HepG2 (cell line): ENCODE measurements around the gene FAM161A. TPM values are rescaled to one million over a fixed set of nuclear protein-coding genes. Genes with fewer than 3 reads are reported as not detected.

Experiments used
- ATM ChIP-seq: fragments of 450-650 bp; IDR thresholded peaks from 2 replicates; pipeline ENCODE4 v1.7.1; 2017; ENCODE audit warnings: mild to moderate bottlenecking, borderline replicate concordance
- CBX5 ChIP-seq: sonication (generic); formaldehyde crosslinking; IDR thresholded peaks from 2 replicates; pipeline ENCODE4 v1.4.0; 2020; ENCODE audit warnings: missing genetic modification reagents, borderline replicate concordance
- CENPBD1 ChIP-seq: sonication (generic); formaldehyde crosslinking; IDR thresholded peaks from 2 replicates; pipeline ENCODE4 v1.8.0; 2022; ENCODE audit warnings: missing genetic modification reagents, low read depth, mild to moderate bottlenecking, borderline replicate concordance
- ELF3 ChIP-seq: IDR thresholded peaks from 2 replicates; pipeline ENCODE4 v1.6.1; 2016; ENCODE audit warnings: missing genetic modification reagents, missing compliant biosample characterization
- GMEB1 ChIP-seq: sonication (generic); formaldehyde crosslinking; IDR thresholded peaks from 2 replicates; pipeline ENCODE4 v1.5.1; 2020; ENCODE audit warnings: missing genetic modification reagents, mild to moderate bottlenecking, borderline replicate concordance
- HNF4G ChIP-seq, 2 experiments: sonication (generic) in 1 of 2; formaldehyde crosslinking in 1 of 2; IDR thresholded peaks; 2 replicates each; pipeline versions ENCODE4 v1.4.0 to v1.6.1; 2011 to 2020; ENCODE audit warnings: borderline replicate concordance in 2 of 2, low read depth in 2 of 2, mild to moderate bottlenecking in 2 of 2, low read length in 1 of 2, missing genetic modification reagents in 1 of 2, moderate library complexity in 1 of 2
- ISL2 ChIP-seq: sonication (generic); formaldehyde crosslinking; IDR thresholded peaks from 2 replicates; pipeline ENCODE4 v1.5.0; 2020; ENCODE audit warnings: missing genetic modification reagents
- ISX ChIP-seq: sonication (generic); formaldehyde crosslinking; conservative IDR thresholded peaks from 2 replicates; pipeline ENCODE4 v1.5.0; 2020; ENCODE audit warnings: missing genetic modification reagents
- KLF6 ChIP-seq: IDR thresholded peaks from 2 replicates; pipeline ENCODE4 v1.8.0; 2016; ENCODE audit warnings: missing biosample characterization, missing genetic modification reagents
- MED8 ChIP-seq: sonication (generic); formaldehyde crosslinking; IDR thresholded peaks from 2 replicates; pipeline ENCODE4 v1.8.1; 2023; ENCODE audit warnings: mild to moderate bottlenecking, missing genetic modification reagents; ENCODE audit not compliant: insufficient replicate concordance
- NR3C1 ChIP-seq: sonication (generic); formaldehyde crosslinking; IDR thresholded peaks from 2 replicates; pipeline ENCODE4 v1.4.0; 2020; ENCODE audit warnings: missing genetic modification reagents
- RXRA ChIP-seq: sonication (generic); formaldehyde crosslinking; IDR thresholded peaks from 2 replicates; pipeline ENCODE4 v1.5.1; 2020; ENCODE audit warnings: missing genetic modification reagents
- SMARCC2 ChIP-seq: fragments of 450-650 bp; IDR thresholded peaks from 2 replicates; pipeline ENCODE4 v1.6.1; 2017; ENCODE audit warnings: antibody characterized with exemption, mild to moderate bottlenecking
- STAG1 ChIP-seq: sonication (generic); formaldehyde crosslinking; IDR thresholded peaks from 2 replicates; pipeline ENCODE4 v1.4.0; 2020; ENCODE audit warnings: missing genetic modification reagents
- ZBTB7A ChIP-seq: sonication (generic); formaldehyde crosslinking; IDR thresholded peaks from 2 replicates; pipeline ENCODE4 v1.8.0; 2022; ENCODE audit warnings: mild to moderate bottlenecking, missing genetic modification reagents
- ZFYVE20 ChIP-seq: sonication (generic); formaldehyde crosslinking; IDR thresholded peaks from 2 replicates; pipeline ENCODE4 v1.8.0; 2023; ENCODE audit warnings: low read depth, mild to moderate bottlenecking, moderate library complexity, missing genetic modification reagents, borderline replicate concordance
- ZMYM3 ChIP-seq: sonication (generic); formaldehyde crosslinking; IDR thresholded peaks from 2 replicates; pipeline ENCODE4 v1.5.1; 2020; ENCODE audit warnings: mild to moderate bottlenecking, missing genetic modification reagents
- ZNF232 ChIP-seq: sonication (generic); formaldehyde crosslinking; IDR thresholded peaks from 2 replicates; pipeline ENCODE4 v1.4.0; 2020; ENCODE audit warnings: missing genetic modification reagents, borderline replicate concordance
- ZNF446 ChIP-seq: sonication (generic); formaldehyde crosslinking; IDR thresholded peaks from 2 replicates; pipeline ENCODE4 v1.5.0; 2020; ENCODE audit warnings: mild to moderate bottlenecking, missing genetic modification reagents
- ZNF619 ChIP-seq: sonication (generic); formaldehyde crosslinking; IDR thresholded peaks from 2 replicates; pipeline ENCODE4 v1.4.0; 2020; ENCODE audit warnings: mild to moderate bottlenecking, missing genetic modification reagents
- ZNF777 ChIP-seq: sonication (generic); formaldehyde crosslinking; IDR thresholded peaks from 2 replicates; pipeline ENCODE4 v1.4.0; 2020; ENCODE audit warnings: missing genetic modification reagents
- ZNF780A ChIP-seq: sonication (generic); formaldehyde crosslinking; IDR thresholded peaks from 2 replicates; pipeline ENCODE4 v1.8.0; 2022; ENCODE audit warnings: mild to moderate bottlenecking, missing genetic modification reagents, moderate library complexity
- ZNF841 ChIP-seq: sonication (generic); formaldehyde crosslinking; IDR thresholded peaks from 2 replicates; pipeline ENCODE4 v1.8.1; 2023; ENCODE audit warnings: missing genetic modification reagents, borderline replicate concordance
- polyA plus RNA-seq, 8 experiments: library from polyadenylated mRNA; depleted of rRNA in 3 of 8; stranded (reverse) in 7 of 8; unstranded in 1 of 8; fragments of >200 nt; fragmentation: Illumina TruSeq in 4 of 8; extraction: Trizol in 4 of 8; gene quantifications; 2 replicates each; pipeline versions ENCODE4 v1.2.1 to v1.2.3, GENCODE V29; 2011 to 2016; ENCODE audit warnings: low read depth in 4 of 8, missing spikeins in 1 of 8, mixed read lengths in 1 of 8; ENCODE audit not compliant: insufficient read depth in 1 of 8
- total RNA-seq, 5 experiments: library from RNA; depleted of rRNA; stranded (reverse); fragments of >200 nt; fragmentation: Illumina TruSeq; extraction: Trizol; gene quantifications; 2 replicates each; pipeline ENCODE4 v1.2.3, GENCODE V29; 2016; ENCODE audit warnings: low read depth in 1 of 5
- TF ChIP-seq, protein P1 (sequence below): sonication (generic); formaldehyde crosslinking; conservative IDR thresholded peaks from 2 replicates; pipeline ENCODE4 v1.5.0; 2020; ENCODE audit warnings: missing genetic modification reagents
- TF ChIP-seq, protein P2 (sequence below): sonication (generic); formaldehyde crosslinking; IDR thresholded peaks from 2 replicates; pipeline ENCODE4 v1.4.0; 2020; ENCODE audit warnings: mild to moderate bottlenecking, missing genetic modification reagents
- TF ChIP-seq, protein P3 (sequence below): sonication (generic); formaldehyde crosslinking; IDR thresholded peaks from 2 replicates; pipeline ENCODE4 v1.4.0; 2020; ENCODE audit warnings: mild to moderate bottlenecking, low read depth, missing genetic modification reagents

The FAM161A gene
- total and polyA plus RNA-seq, 2 of the 13 experiments (the other 11 are each of a cell fraction or from before 2014, with no cell fraction given) = 2.7 to 3.4 TPM

- TF ChIP-seq, protein P1, sequence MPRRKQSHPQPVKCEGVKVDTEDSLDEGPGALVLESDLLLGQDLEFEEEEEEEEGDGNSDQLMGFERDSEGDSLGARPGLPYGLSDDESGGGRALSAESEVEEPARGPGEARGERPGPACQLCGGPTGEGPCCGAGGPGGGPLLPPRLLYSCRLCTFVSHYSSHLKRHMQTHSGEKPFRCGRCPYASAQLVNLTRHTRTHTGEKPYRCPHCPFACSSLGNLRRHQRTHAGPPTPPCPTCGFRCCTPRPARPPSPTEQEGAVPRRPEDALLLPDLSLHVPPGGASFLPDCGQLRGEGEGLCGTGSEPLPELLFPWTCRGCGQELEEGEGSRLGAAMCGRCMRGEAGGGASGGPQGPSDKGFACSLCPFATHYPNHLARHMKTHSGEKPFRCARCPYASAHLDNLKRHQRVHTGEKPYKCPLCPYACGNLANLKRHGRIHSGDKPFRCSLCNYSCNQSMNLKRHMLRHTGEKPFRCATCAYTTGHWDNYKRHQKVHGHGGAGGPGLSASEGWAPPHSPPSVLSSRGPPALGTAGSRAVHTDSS = no peak
- no peak for TF ChIP-seq ISL2 (CRISPR knock-in tag)
- no peak for TF ChIP-seq ZNF446
- 0 out of 2 replicates have a peak, but pooled peaks have one; percentile 37 for TF ChIP-seq RXRA (CRISPR knock-in tag)
- TF ChIP-seq HNF4G (IDR thresholded peaks at IDR 0.05; ENCODE audit: borderline replicate concordance, low read depth, low read length) = no peak
- no peak for TF ChIP-seq HNF4G (CRISPR knock-in tag; IDR thresholded peaks at IDR 0.05; ENCODE audit: borderline replicate concordance, low read depth)
- no peak for TF ChIP-seq GMEB1 (CRISPR knock-in tag)
- no peak for TF ChIP-seq ATM
- TF ChIP-seq, protein P2, sequence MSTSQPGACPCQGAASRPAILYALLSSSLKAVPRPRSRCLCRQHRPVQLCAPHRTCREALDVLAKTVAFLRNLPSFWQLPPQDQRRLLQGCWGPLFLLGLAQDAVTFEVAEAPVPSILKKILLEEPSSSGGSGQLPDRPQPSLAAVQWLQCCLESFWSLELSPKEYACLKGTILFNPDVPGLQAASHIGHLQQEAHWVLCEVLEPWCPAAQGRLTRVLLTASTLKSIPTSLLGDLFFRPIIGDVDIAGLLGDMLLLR (CRISPR knock-in tag) = no peak
- TF ChIP-seq ELF3 (CRISPR knock-in tag) = no peak
- 0 out of 2 replicates have a peak, but pooled peaks have one; percentile 42 for TF ChIP-seq ZNF619 (CRISPR knock-in tag)
- TF ChIP-seq, protein P3, sequence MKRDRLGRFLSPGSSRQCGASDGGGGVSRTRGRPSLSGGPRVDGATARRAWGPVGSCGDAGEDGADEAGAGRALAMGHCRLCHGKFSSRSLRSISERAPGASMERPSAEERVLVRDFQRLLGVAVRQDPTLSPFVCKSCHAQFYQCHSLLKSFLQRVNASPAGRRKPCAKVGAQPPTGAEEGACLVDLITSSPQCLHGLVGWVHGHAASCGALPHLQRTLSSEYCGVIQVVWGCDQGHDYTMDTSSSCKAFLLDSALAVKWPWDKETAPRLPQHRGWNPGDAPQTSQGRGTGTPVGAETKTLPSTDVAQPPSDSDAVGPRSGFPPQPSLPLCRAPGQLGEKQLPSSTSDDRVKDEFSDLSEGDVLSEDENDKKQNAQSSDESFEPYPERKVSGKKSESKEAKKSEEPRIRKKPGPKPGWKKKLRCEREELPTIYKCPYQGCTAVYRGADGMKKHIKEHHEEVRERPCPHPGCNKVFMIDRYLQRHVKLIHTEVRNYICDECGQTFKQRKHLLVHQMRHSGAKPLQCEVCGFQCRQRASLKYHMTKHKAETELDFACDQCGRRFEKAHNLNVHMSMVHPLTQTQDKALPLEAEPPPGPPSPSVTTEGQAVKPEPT (CRISPR knock-in tag) = no peak
- TF ChIP-seq KLF6 (CRISPR knock-in tag) = no peak
- no peak for TF ChIP-seq MED8 (CRISPR knock-in tag)
- no peak for TF ChIP-seq ISX
- TF ChIP-seq CENPBD1 (CRISPR knock-in tag) = no peak
- no peak; the same call in 1 of the 2 replicates for TF ChIP-seq ZMYM3 (CRISPR knock-in tag)
- TF ChIP-seq CBX5 = peak; percentile 54; the same call in 1 of the 2 replicates
- no peak for TF ChIP-seq ZNF232 (CRISPR knock-in tag)
- no peak for TF ChIP-seq ZBTB7A
- no peak for TF ChIP-seq SMARCC2
- TF ChIP-seq ZNF780A (CRISPR knock-in tag) = no peak
- no peak for TF ChIP-seq ZNF777 (CRISPR knock-in tag)
- TF ChIP-seq NR3C1 (CRISPR knock-in tag) = no peak
- TF ChIP-seq ZNF841 = no peak
- TF ChIP-seq ZFYVE20 (CRISPR knock-in tag) = no peak
- TF ChIP-seq STAG1 (CRISPR knock-in tag) = peak; percentile 82
Measured at GRCh38 chr2:61793389-61793836, 60.4 kb downstream of the FAM161A start (continued).
